ENCODE data around the gene TPCN1.

DNA sequence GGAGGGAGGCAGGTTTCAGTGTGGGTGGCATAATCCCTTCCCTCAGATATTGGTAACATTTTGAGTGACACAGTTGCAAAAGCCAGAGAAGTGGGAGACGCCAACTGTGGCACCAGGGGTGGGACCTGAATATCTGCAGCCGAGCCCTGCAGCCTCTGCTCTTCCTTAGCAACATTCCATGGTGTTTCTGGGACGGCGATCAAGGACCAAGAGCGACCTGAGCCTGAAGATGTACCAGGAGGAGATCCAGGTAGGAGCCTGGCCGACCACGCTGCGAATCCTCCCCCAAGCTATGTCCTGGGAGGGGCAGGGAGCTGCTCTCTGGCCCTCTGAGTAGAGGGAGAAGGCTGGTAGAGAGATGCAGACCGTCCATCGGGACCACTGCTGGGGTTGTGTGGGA is 71.8 kb downstream of the TPCN1 start:
- no peak for TF ChIP-seq POLR2AphosphoS5 (IDR thresholded peaks at IDR 0.05)
- TF ChIP-seq, protein P1, sequence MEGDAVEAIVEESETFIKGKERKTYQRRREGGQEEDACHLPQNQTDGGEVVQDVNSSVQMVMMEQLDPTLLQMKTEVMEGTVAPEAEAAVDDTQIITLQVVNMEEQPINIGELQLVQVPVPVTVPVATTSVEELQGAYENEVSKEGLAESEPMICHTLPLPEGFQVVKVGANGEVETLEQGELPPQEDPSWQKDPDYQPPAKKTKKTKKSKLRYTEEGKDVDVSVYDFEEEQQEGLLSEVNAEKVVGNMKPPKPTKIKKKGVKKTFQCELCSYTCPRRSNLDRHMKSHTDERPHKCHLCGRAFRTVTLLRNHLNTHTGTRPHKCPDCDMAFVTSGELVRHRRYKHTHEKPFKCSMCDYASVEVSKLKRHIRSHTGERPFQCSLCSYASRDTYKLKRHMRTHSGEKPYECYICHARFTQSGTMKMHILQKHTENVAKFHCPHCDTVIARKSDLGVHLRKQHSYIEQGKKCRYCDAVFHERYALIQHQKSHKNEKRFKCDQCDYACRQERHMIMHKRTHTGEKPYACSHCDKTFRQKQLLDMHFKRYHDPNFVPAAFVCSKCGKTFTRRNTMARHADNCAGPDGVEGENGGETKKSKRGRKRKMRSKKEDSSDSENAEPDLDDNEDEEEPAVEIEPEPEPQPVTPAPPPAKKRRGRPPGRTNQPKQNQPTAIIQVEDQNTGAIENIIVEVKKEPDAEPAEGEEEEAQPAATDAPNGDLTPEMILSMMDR (IDR thresholded peaks at IDR 0.05): no peak

All from transverse colon (tissue), 4 donors.